Measurements from ENCODE around the gene COLEC12. TPM values are rescaled to one million over a fixed set of nuclear protein-coding genes. Genes with fewer than 3 reads are reported as not detected.

The COLEC12 gene
- total and polyA plus RNA-seq, 10 of the 15 experiments (the other 5 are each of a cell fraction or from before 2014, with no cell fraction given): 0.04 to 0.05 TPM; not detected in 8

DNA sequence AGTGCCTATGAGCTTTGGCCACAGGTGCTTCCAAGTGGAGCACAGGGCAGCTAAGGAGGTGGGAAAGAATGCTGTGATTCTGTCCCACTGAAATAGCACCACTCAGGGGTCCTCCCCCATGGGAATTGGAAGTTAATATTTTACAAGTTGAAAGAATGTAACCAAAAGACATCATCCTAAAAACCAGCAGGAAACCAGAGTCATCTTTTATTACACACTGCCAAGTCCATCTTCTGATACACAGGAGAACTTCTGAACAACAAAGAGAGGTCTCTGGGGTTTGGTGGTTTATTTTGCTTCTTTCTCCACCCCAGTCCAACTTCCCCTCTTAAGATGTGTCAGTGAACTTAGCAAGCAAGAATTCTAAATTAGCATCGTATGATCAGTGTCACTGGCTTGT, 47.7 kb downstream of the COLEC12 start (continued):
- TF ChIP-seq BCL3 (IDR thresholded peaks at IDR 0.05; ENCODE audit: borderline replicate concordance, insufficient read depth, low read depth, low read length, poor library complexity, severe bottlenecking): no peak
- TF ChIP-seq EP300 (IDR thresholded peaks at IDR 0.05; ENCODE audit: borderline replicate concordance in 1 of 2, control insufficient read depth in 1 of 2, low read depth in 2 of 2, low read length in 2 of 2): no peak

DNA sequence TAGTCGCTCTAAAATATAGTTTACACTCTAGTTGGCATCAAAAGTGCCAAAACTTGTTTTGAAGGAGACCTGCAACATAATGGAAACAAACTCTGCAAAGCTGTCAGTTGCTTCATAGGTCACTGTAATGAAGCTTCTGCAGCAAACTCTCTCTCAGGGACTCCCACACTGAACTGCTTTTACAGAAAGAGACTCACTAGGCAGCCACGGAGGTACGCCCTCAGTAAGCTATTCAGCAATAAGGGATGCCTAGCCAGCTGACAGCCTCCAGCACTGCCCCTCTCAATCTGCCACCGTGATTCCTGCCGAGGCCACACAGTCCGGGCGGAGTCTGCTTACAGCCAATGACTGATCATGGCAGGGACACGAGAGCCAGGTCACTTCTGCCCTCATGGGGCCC, 51.1 kb downstream of the COLEC12 start:
- no peak overlapping the region for H3K4me3 ChIP-seq
- H3K9ac ChIP-seq (ENCODE audit: control insufficient read depth, insufficient read depth, low read length): no peak overlapping the region
- in situ Hi-C loops (cut with MboI) (no loop called here), intact Hi-C loops (cut with micrococcal nuclease; ENCODE audit: unreplicated experiment) (no loop called here)
- no peaks in the 10 kb centered on the region; a peak in 2 of 4 replicates for H3K27me3 ChIP-seq (replicated peaks in 1 of 2; ENCODE audit: control insufficient read depth in 2 of 2, insufficient read depth in 2 of 2, low read length in 1 of 2)
- RAD21 ChIA-PET (ENCODE audit: unreplicated experiment): no interaction called here
- BruUV-seq (replicated peaks): no TSS peak
- H3K9me3 ChIP-seq (replicated peaks; ENCODE audit: control insufficient read depth, insufficient read depth, low read length): no peaks in the 10 kb centered on the region; the same call in 2 of the 3 replicates
- no peaks in the 10 kb centered on the region for H3K79me2 ChIP-seq (ENCODE audit: control insufficient read depth, insufficient read depth, low read length)
- DNase-seq (ENCODE audit: low read depth, low spot score): no peak
- no peak for TF ChIP-seq CHD1 (IDR thresholded peaks at IDR 0.05; ENCODE audit: low read depth, low read length)
- TF ChIP-seq SREBF2 (IDR thresholded peaks at IDR 0.05; ENCODE audit: low read length): no peak
- no peak for TF ChIP-seq ZNF687 (IDR thresholded peaks at IDR 0.05)
- TF ChIP-seq BCL11A (IDR thresholded peaks at IDR 0.05; ENCODE audit: low read depth, low read length): no peak
- TF ChIP-seq ZNF592 (IDR thresholded peaks at IDR 0.05): no peak
- TF ChIP-seq NRF1 (conservative IDR thresholded peaks at IDR 0.05; ENCODE audit: low read depth, low read length): no peak
- 30% methylated on average over 8 of the region's 8 CpGs for WGBS (ENCODE audit: insufficient coverage, insufficient replicate concordance, low lambda C conversion rate, missing lambda C conversion rate)
- no peaks in the 10 kb centered on the region for H4K20me1 ChIP-seq (ENCODE audit: control insufficient read depth, insufficient read depth)
- H3K4me2 ChIP-seq (ENCODE audit: control insufficient read depth, insufficient read depth): no peak overlapping the region
- no peak for ATAC-seq
- no peak overlapping the region for H2AFZ ChIP-seq (ENCODE audit: control insufficient read depth, low read depth, low read length)
- no peaks in the 10 kb centered on the region for H3K36me3 ChIP-seq (ENCODE audit: control insufficient read depth in 2 of 2, insufficient read depth in 2 of 2, low read length in 1 of 2)
- H3K27ac ChIP-seq (ENCODE audit: control insufficient read depth, insufficient read depth): no peak overlapping the region
- FAIRE-seq: no peak
- POLR2A ChIA-PET: no interaction called here
- H3K4me1 ChIP-seq (ENCODE audit: control insufficient read depth, insufficient read depth, low read length): no peaks in the 10 kb centered on the region
- CTCF ChIA-PET: no interaction called here
- SMC1A ChIA-PET (ENCODE audit: uncharacterized antibody, unreplicated experiment): no interaction called here

Measured in GM12878 (cell line).